SK-N-MC (cell line): ENCODE results near the gene ZC3H7B.

Experiments
- EZH2 ChIP-seq: fragments of 200-600 bp; sonication (generic); IDR thresholded peaks from one replicate; pipeline ENCODE4 v1.6.1; 2017; ENCODE audit warnings: antibody characterized with exemption
- FOXP2 ChIP-seq: optimal IDR thresholded peaks from 2 replicates; pipeline ENCODE3; 2011; ENCODE audit warnings: mild to moderate bottlenecking, moderate library complexity; ENCODE audit not compliant: insufficient read depth; ENCODE audit errors: extremely low read length, control extremely low read depth
- POLR2AphosphoS5 ChIP-seq: IDR thresholded peaks from 2 replicates; pipeline ENCODE4 v1.6.1; 2012; ENCODE audit warnings: mild to moderate bottlenecking, low read depth, low read length, borderline replicate concordance

GRCh38 chr22:41382610-41383009, 81.3 kb downstream of the ZC3H7B start:
- TF ChIP-seq EZH2 (no peak), POLR2AphosphoS5 (no peak), FOXP2 (no peak)
